SK-N-SH (cell line): Measurements from ENCODE around the gene PCNT. TPM values are rescaled to one million over a fixed set of nuclear protein-coding genes. Genes with fewer than 3 reads are reported as not detected.
A peak's percentile ranks its signal among the peaks of the same experiment; 100 is the strongest.

Experiments
- CTCF ChIA-PET: fragments of 300-600, 350-600 bp; formaldehyde crosslinking; extraction: SDS; loops from one replicate; lab custom pipeline; 2021; lab: Yijun Ruan, JAX
- POLR2A ChIA-PET: fragments of 350-600 bp; sonication (Branson Sonifier 250); formaldehyde crosslinking; extraction: SDS; loops from one replicate; lab custom pipeline; 2020; ENCODE audit warnings: antibody characterized with exemption, inconsistent platforms; lab: Yijun Ruan, JAX
- DNase-seq: peaks from one replicate; pipeline ENCODE4 v3.0.0; 2012
- H2AFZ ChIP-seq: fragments of 200-600 bp; sonication (generic); 2 replicates; pipeline ENCODE4 v1.8.1; 2016; ENCODE audit warnings: antibody characterized with exemption, mild to moderate bottlenecking, low read depth
- H3F3A ChIP-seq: fragments of 200-600 bp; sonication (generic); replicated peaks from 2 replicates; pipeline ENCODE3; 2016; ENCODE audit warnings: antibody characterized with exemption, mild to moderate bottlenecking; ENCODE audit not compliant: insufficient read depth
- H3K27ac ChIP-seq, 2 experiments: fragments of 200-500 bp in 1 of 2; fragments of 200-600 bp in 1 of 2; sonication (Bioruptor generic) in 1 of 2; sonication (generic), shearing (Covaris generic) in 1 of 2; 2 replicates each; pipeline versions ENCODE4 v1.5.1 to v1.6.1; 2014 to 2016; ENCODE audit warnings: low read depth in 2 of 2, inconsistent platforms in 1 of 2, low read length in 1 of 2, mild to moderate bottlenecking in 1 of 2, mixed read lengths in 1 of 2
- H3K27me3 ChIP-seq: fragments of 200-600 bp; sonication (generic), shearing (Covaris generic); 2 replicates; pipeline ENCODE4 v1.6.1; 2016; ENCODE audit warnings: mixed run types; ENCODE audit not compliant: insufficient read depth
- H3K36me3 ChIP-seq, 2 experiments: fragments of 200-500 bp in 1 of 2; fragments of 200-600 bp in 1 of 2; sonication (Bioruptor generic) in 1 of 2; sonication (generic) in 1 of 2; replicated peaks in 1 of 2; 2 replicates each; pipeline versions ENCODE3 to v1.5.1; 2014 to 2016; ENCODE audit warnings: low read length in 1 of 2, mild to moderate bottlenecking in 1 of 2; ENCODE audit not compliant: insufficient read depth in 2 of 2, control insufficient read depth in 1 of 2
- H3K4me1 ChIP-seq, 2 experiments: fragments of 200-500 bp in 1 of 2; fragments of 200-600 bp in 1 of 2; sonication (Bioruptor generic) in 1 of 2; sonication (generic), shearing (Covaris generic) in 1 of 2; 2 replicates each; pipeline versions ENCODE4 v1.5.1 to v1.6.1; 2014 to 2016; ENCODE audit warnings: low read depth in 1 of 2, low read length in 1 of 2, mixed run types in 1 of 2; ENCODE audit not compliant: insufficient read depth in 2 of 2, control insufficient read depth in 1 of 2
- H3K4me2 ChIP-seq: fragments of 200-600 bp; sonication (generic), shearing (Covaris generic); 2 replicates; pipeline ENCODE4 v1.6.1; 2017; ENCODE audit warnings: mixed run types
- H3K4me3 ChIP-seq, 2 experiments: fragments of 200-500 bp in 1 of 2; fragments of 200-600 bp in 1 of 2; sonication (Bioruptor generic) in 1 of 2; sonication (generic), shearing (Covaris generic) in 1 of 2; 2 replicates each; pipeline versions ENCODE4 v1.5.1 to v1.8.1; 2014 to 2016; ENCODE audit warnings: low read depth in 2 of 2, inconsistent platforms in 1 of 2, low read length in 1 of 2, mild to moderate bottlenecking in 1 of 2, mixed read lengths in 1 of 2, moderate library complexity in 1 of 2
- H3K79me2 ChIP-seq: fragments of 200-600 bp; sonication (generic); 2 replicates; pipeline ENCODE4 v1.8.1; 2017; ENCODE audit warnings: mild to moderate bottlenecking; ENCODE audit not compliant: insufficient read depth
- H3K9ac ChIP-seq: fragments of 200-600 bp; sonication (generic); 2 replicates; pipeline ENCODE4 v1.6.1; 2017; ENCODE audit warnings: mixed run types
- H3K9me2 ChIP-seq: fragments of 200-600 bp; sonication (generic); 2 replicates; pipeline ENCODE4 v1.6.1; 2017; ENCODE audit warnings: mixed run types
- H3K9me3 ChIP-seq: fragments of 200-600 bp; sonication (generic); 2 replicates; pipeline ENCODE4 v1.6.1; 2017; ENCODE audit warnings: mixed run types, mild to moderate bottlenecking, moderate library complexity
- H4K20me1 ChIP-seq: fragments of 200-600 bp; sonication (generic); 2 replicates; pipeline ENCODE4 v1.6.1; 2017; ENCODE audit warnings: mild to moderate bottlenecking, mixed run types; ENCODE audit not compliant: insufficient read depth
- ELF1 ChIP-seq: IDR thresholded peaks from 2 replicates; pipeline ENCODE4 v1.4.0; 2012
- FOXJ3 ChIP-seq: sonication (generic); formaldehyde crosslinking; IDR thresholded peaks from 2 replicates; pipeline ENCODE4 v1.5.1; 2020; ENCODE audit warnings: mild to moderate bottlenecking, missing genetic modification reagents
- RAD21 ChIP-seq: IDR thresholded peaks from 2 replicates; pipeline ENCODE4 v1.6.1; 2012; ENCODE audit warnings: mild to moderate bottlenecking, low read length
- SIN3A ChIP-seq: IDR thresholded peaks from 2 replicates; pipeline ENCODE4 v1.6.1; 2012; ENCODE audit warnings: low read depth, mild to moderate bottlenecking, low read length, moderate library complexity, borderline replicate concordance
- TEAD4 ChIP-seq: IDR thresholded peaks from 2 replicates; pipeline ENCODE4 v1.4.0; 2012; ENCODE audit warnings: mild to moderate bottlenecking, borderline replicate concordance; ENCODE audit not compliant: insufficient read depth
- WGBS: methylation state at CpG from one replicate; pipeline ENCODE4 v1.1.6; 2017; ENCODE audit warnings: low lambda C conversion rate; 5-methylcytosine and 5-hydroxymethylcytosine counted together
- polyA plus RNA-seq, 3 experiments: library from polyadenylated mRNA; depleted of rRNA; stranded (reverse); fragments of >200 nt; gene quantifications; 2 replicates each; pipeline ENCODE4 v1.2.3, GENCODE V29; 2012
- TF ChIP-seq, protein P1 (sequence below): IDR thresholded peaks from 2 replicates; pipeline ENCODE4 v1.4.0; 2012; ENCODE audit warnings: low read depth, borderline replicate concordance
- TF ChIP-seq, protein P2 (sequence below): fragments of 200-600 bp; sonication (generic); IDR thresholded peaks from 2 replicates; pipeline ENCODE4 v1.6.1; 2017; ENCODE audit warnings: antibody characterized with exemption, mild to moderate bottlenecking, moderate library complexity

The PCNT gene
- polyA plus RNA-seq, 1 of the 3 experiments (the other 2 are of a cell fraction) = 15.7 TPM

DNA sequence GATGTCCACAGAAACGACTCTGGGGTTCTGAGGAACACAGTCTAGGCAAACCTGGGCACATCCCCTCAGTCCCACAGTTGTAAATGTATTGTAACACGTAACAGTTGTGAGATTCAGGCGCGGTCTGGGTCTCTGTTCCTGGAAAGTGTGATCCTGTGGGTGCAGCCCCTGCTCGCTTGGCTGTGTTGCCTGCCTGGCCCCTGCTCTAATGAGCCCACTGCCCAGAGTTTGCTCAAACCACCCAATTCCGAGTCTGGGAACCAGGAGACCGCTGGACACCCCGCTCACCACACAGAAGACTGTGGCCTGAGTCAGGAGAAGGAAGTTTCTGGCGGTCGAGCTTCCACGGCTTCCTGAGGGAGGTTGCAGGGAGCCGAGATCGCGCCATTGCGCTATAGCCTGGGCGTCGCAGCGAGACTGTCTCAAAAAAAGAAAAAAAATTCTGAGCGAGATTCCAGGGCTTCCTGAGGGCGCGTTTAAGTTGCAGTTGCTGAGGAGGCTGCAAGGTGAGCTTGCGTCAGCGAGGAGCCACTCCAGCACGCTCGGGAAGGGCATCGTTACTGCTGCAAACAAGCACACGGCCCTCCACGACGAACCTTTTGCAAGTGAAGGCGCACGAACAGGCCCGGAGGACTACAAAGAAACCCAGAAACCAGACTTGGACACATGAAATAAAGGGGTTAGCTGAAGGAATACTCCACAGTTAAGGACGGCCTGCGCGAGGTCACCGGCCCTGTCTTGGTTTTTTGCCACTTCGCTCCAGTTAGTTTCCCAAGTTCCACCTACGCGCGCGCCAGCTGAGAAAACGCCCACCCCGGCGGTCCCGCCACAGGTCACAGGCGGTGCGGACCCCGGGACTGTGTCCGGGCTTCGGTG is 1.4 kb upstream of the PCNT start:
- Histone ChIP-seq H4K20me1 (peaks cover 8% of the 10 kb centered on the region; the same call in 1 of the 2 replicates), H3K27ac (peak overlapping the region in 1 of 2 experiments; percentile 68; a peak in 2 of 4 replicates), H3K36me3 (peaks cover 2 to 9% of the 10 kb centered on the region in 2 experiments), H3K4me2 (peak overlapping the region; percentile 100), H3K9me2 (no peaks in the 10 kb centered on the region), H2AFZ (peak overlapping the region; percentile 72), H3K9ac (peak overlapping the region; percentile 95), H3K9me3 (no peaks in the 10 kb centered on the region), H3K4me3 (peak overlapping the region; percentile 81 to 96), H3K79me2 (peaks cover 70% of the 10 kb centered on the region), H3F3A (peaks cover 16% of the 10 kb centered on the region), H3K27me3 (no peaks in the 10 kb centered on the region), H3K4me1 (peaks cover 15 to 52% of the 10 kb centered on the region in 2 experiments; a peak in 3 of 4 replicates)
- DNase-seq = no peak
- CTCF ChIA-PET = interaction anchor here (0.7 kb wide), 2 partner anchors 77 to 180 kb away, joined by 3 read pairs; no protein-coding TSS in a partner anchor
- TF ChIP-seq SIN3A = peak; percentile 38; the same call in 1 of the 2 replicates
- TF ChIP-seq FOXJ3 (CRISPR knock-in tag) = no peak
- POLR2A ChIA-PET = no interaction called here
- WGBS = 6% methylated on average over 33 of the region's 50 CpGs

DNA sequence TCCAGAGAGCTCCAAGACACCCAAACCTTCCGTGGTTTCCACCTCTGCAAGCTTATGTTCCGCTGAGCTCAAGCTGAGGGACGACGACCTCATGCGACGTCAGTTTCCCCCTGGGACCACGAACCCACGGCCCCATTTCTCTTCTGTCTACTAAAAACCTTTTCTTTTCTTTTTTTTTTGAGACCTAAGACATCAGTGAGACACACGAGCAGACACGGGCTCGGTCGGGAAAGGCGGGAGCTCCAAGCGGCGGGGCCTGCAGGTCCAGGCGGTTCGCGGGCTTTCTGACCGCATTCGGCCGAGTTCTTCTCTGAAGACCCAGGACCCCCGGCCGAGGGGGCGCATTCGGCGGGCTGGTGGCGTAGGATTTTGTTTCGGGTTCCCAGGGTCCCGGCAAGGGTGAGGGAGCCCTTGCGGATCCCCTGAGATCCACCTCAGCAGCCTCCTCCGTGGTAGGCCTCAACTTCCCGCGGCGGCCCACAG is 688 bp upstream of the PCNT start:
- H3K79me2 ChIP-seq = peaks cover 76% of the 10 kb centered on the region
- no peaks in the 10 kb centered on the region for H3K27me3 ChIP-seq
- peaks cover 8% of the 10 kb centered on the region; the same call in 1 of the 2 replicates for H4K20me1 ChIP-seq
- H3F3A ChIP-seq = peaks cover 16% of the 10 kb centered on the region
- H3K36me3 ChIP-seq = peaks cover 2 to 9% of the 10 kb centered on the region in 2 experiments
- POLR2A ChIA-PET = no interaction called here
- DNase-seq = no peak
- peak overlapping the region; percentile 65 to 68 for H3K27ac ChIP-seq
- no peaks in the 10 kb centered on the region for H3K9me2 ChIP-seq
- H2AFZ ChIP-seq = peak overlapping the region; percentile 72; the same call in 1 of the 2 replicates
- H3K4me2 ChIP-seq = peak overlapping the region; percentile 100
- peak overlapping the region; percentile 95 for H3K9ac ChIP-seq
- TF ChIP-seq, protein P1, sequence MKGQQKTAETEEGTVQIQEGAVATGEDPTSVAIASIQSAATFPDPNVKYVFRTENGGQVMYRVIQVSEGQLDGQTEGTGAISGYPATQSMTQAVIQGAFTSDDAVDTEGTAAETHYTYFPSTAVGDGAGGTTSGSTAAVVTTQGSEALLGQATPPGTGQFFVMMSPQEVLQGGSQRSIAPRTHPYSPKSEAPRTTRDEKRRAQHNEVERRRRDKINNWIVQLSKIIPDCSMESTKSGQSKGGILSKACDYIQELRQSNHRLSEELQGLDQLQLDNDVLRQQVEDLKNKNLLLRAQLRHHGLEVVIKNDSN = no peak
- TF ChIP-seq TEAD4 (no peak), ELF1 (no peak), RAD21 (no peak)
- TF ChIP-seq, protein P2, sequence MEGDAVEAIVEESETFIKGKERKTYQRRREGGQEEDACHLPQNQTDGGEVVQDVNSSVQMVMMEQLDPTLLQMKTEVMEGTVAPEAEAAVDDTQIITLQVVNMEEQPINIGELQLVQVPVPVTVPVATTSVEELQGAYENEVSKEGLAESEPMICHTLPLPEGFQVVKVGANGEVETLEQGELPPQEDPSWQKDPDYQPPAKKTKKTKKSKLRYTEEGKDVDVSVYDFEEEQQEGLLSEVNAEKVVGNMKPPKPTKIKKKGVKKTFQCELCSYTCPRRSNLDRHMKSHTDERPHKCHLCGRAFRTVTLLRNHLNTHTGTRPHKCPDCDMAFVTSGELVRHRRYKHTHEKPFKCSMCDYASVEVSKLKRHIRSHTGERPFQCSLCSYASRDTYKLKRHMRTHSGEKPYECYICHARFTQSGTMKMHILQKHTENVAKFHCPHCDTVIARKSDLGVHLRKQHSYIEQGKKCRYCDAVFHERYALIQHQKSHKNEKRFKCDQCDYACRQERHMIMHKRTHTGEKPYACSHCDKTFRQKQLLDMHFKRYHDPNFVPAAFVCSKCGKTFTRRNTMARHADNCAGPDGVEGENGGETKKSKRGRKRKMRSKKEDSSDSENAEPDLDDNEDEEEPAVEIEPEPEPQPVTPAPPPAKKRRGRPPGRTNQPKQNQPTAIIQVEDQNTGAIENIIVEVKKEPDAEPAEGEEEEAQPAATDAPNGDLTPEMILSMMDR = peak; percentile 9; the same call in 1 of the 2 replicates
- TF ChIP-seq, all 33 proteins: peak for 1
- CTCF ChIA-PET = interaction anchor here (0.7 kb wide), 1 partner anchor 78 kb away, joined by 3 read pairs; no protein-coding TSS in a partner anchor
- Histone ChIP-seq H3K9me3 (no peaks in the 10 kb centered on the region), H3K4me1 (peaks cover 15 to 46% of the 10 kb centered on the region in 2 experiments; a peak in 3 of 4 replicates), H3K4me3 (peak overlapping the region; percentile 81 to 96)
- WGBS = under 1% methylated on average over 30 of the region's 34 CpGs
